Right lobe of liver (tissue), 6 donors: ENCODE results near the gene SH3TC1. TPM values are rescaled to one million over a fixed set of nuclear protein-coding genes. Genes with fewer than 3 reads are reported as not detected.

Experiments
- ATAC-seq, 4 donors: fragments of 200-7000 bp; cut with Tn5 transposase; one replicate each; pipeline ENCODE4 v1.9.1; 2020; ENCODE audit warnings: mild to moderate bottlenecking in 4 of 4, moderate library complexity in 4 of 4
- DNase-seq, 3 donors: peaks; one replicate each; pipeline ENCODE4 v3.0.0-alpha.2; 2020
- H3K27ac ChIP-seq, 3 donors: fragments of 200-600 bp; one replicate each; pipeline ENCODE4 v1.8.0; 2022
- H3K27me3 ChIP-seq, 2 donors: fragments of 200-600 bp; one replicate each; pipeline ENCODE4 v1.8.0; 2022
- H3K36me3 ChIP-seq, 4 donors: fragments of 200-600 bp; sonication (generic) in 1 of 4; one replicate each; pipeline versions ENCODE4 v1.5.1 to v1.8.0; 2017 to 2022; ENCODE audit warnings: control low read depth in 1 of 4
- H3K4me1 ChIP-seq, 4 donors: fragments of 200-600 bp; sonication (generic) in 1 of 4; one replicate each; pipeline versions ENCODE4 v1.5.1 to v1.8.0; 2017 to 2022; ENCODE audit warnings: control low read depth in 1 of 4
- H3K4me3 ChIP-seq, 3 donors: fragments of 200-600 bp; one replicate each; pipeline ENCODE4 v1.8.0; 2022
- H3K9me3 ChIP-seq, 4 donors: fragments of 200-600 bp; sonication (generic) in 1 of 4; one replicate each; pipeline versions ENCODE4 v1.5.1 to v1.8.0; 2017 to 2022; ENCODE audit warnings: control low read depth in 1 of 4
- POLR2A ChIP-seq: fragments of 450-650 bp; IDR thresholded peaks from one replicate; pipeline ENCODE4 v1.6.1; 2017; ENCODE audit warnings: antibody characterized with exemption, mild to moderate bottlenecking
- WGBS: methylation state at CpG from one replicate; pipeline ENCODE4 v1.1.6; 2018; ENCODE audit warnings: low coverage, low lambda C conversion rate; ENCODE audit not compliant: insufficient coverage; ENCODE audit errors: missing lambda C conversion rate; 5-methylcytosine and 5-hydroxymethylcytosine counted together
- intact Hi-C, 2 donors: fragments of 100-400 bp; cut with DNase I; formaldehyde crosslinking; loops; one replicate each; pipeline versions ENCODE4 v1.11.2 to v1.14.1; 2022
- total RNA-seq, 6 experiments: library from RNA; depleted of rRNA in 2 of 6; stranded (reverse); fragments of >200 nt in 2 of 6; fragmentation: NEBNext Ultra II Directional in 3 of 6; extraction: Animal tissue kit (Norgen Biotek cat#: 25700) in 3 of 6; gene quantifications; one replicate each; pipeline versions ENCODE4 v1.1.0 to v1.2.4, GENCODE V29; 2016 to 2023
- TF ChIP-seq, protein P1 (sequence below), 4 donors: fragments of 200-600 bp in 3 of 4; fragments of 450-650 bp in 1 of 4; IDR thresholded peaks; one replicate each; pipeline versions ENCODE4 v1.5.1 to v1.8.0; 2016 to 2022; ENCODE audit warnings: antibody characterized with exemption in 4 of 4, mild to moderate bottlenecking in 2 of 4
- donor health status: DM: no; HTN: yes; CAD: no.
- donor health status: DM: no; HTN: no; CAD: no.
- donor health status: DM: no; HTN: no; CAD: no.
- donor health status: DM: no; HTN: yes; CAD: no.
- donor health status: DM: no; HTN: yes; CAD: no.

SH3TC1 gene
- total RNA-seq, 6 experiments from 2014 or later = 13.2 to 48.0 (median 24.9) TPM

DNA sequence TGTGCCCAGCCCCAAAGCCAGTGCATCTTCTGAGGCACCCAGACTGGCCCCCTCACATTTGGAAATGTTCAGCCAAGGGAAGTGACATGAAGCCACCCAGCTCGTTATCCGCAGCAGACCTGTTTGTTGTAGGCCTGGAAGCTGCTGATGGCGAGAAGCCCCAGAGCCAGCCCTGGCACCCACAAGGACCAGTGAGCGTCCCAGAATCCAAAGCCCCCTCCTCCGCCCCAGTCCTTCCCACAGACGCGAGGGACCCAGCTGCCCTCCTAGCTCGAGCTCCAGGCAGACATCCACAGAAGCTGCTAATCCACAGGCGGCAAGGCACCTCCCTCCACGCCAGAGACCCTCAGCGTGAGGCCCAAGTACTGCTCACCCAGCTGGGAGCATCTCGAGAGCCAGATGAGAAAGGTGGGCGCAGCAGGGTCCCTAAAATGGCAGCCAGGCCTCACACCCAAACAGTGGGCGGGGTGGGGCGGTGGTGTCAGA, 47.9 kb upstream of the SH3TC1 start:
- no CpG with 5 or more reads among the region's 15 CpGs for WGBS
- H3K4me1 ChIP-seq = peaks cover 0 to 1% (median 0%) of the 10 kb centered on the region in 4 donors
- H3K4me3 ChIP-seq = no peak overlapping the region
- DNase-seq = no peak
- ATAC-seq = no peak
- intact Hi-C loops = loop anchor here in 1 of 2 donors (10.0 kb wide), 1 partner anchor 96 kb away; no protein-coding TSS in a partner anchor
- H3K27me3 ChIP-seq = no peaks in the 10 kb centered on the region
- no peaks in the 10 kb centered on the region for H3K36me3 ChIP-seq
- TF ChIP-seq, protein P1, sequence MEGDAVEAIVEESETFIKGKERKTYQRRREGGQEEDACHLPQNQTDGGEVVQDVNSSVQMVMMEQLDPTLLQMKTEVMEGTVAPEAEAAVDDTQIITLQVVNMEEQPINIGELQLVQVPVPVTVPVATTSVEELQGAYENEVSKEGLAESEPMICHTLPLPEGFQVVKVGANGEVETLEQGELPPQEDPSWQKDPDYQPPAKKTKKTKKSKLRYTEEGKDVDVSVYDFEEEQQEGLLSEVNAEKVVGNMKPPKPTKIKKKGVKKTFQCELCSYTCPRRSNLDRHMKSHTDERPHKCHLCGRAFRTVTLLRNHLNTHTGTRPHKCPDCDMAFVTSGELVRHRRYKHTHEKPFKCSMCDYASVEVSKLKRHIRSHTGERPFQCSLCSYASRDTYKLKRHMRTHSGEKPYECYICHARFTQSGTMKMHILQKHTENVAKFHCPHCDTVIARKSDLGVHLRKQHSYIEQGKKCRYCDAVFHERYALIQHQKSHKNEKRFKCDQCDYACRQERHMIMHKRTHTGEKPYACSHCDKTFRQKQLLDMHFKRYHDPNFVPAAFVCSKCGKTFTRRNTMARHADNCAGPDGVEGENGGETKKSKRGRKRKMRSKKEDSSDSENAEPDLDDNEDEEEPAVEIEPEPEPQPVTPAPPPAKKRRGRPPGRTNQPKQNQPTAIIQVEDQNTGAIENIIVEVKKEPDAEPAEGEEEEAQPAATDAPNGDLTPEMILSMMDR (IDR thresholded peaks at IDR 0.05) = no peak
- TF ChIP-seq POLR2A = no peak
- no peak overlapping the region for H3K27ac ChIP-seq
- no peaks in the 10 kb centered on the region for H3K9me3 ChIP-seq

GRCh38 chr4:8152090-8152864, 46.8 kb upstream of the SH3TC1 start:
- Histone ChIP-seq H3K36me3 (no peaks in the 10 kb centered on the region), H3K27me3 (no peaks in the 10 kb centered on the region), H3K27ac (no peak overlapping the region), H3K4me3 (no peak overlapping the region), H3K4me1 (no peaks in the 10 kb centered on the region), H3K9me3 (no peaks in the 10 kb centered on the region)
- ATAC-seq (no peak), DNase-seq (no peak)
- intact Hi-C loops = loop anchor here in 1 of 2 donors (10.0 kb wide), 1 partner anchor 97 kb away; no protein-coding TSS in a partner anchor
- no peak for TF ChIP-seq POLR2A
- TF ChIP-seq, protein P1 (IDR thresholded peaks at IDR 0.05) = no peak
- WGBS = 75% methylated on average over 2 of the region's 39 CpGs

DNA sequence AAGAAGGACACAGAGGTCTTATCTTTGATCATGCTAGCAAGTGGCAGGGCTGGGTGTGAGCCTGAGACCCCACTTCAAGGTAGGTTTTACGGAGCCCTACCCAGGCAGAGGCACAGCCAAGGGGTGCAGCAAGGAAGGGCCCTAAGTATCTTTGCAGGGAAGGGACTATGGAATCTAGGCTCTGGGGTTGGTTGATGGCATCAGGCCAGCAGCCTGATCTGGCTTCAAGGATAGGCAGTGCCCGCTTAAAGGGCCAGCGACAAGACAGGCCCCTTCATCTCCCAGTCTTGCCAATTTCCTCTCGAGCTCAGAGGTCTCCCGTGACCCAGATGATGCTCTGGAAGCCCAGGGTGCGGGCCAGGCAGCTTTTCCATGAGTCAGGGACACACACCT, 46.2 kb upstream of the SH3TC1 start:
- no peak overlapping the region for H3K27ac ChIP-seq
- no peak overlapping the region for H3K4me3 ChIP-seq
- H3K9me3 ChIP-seq = no peaks in the 10 kb centered on the region
- peaks cover 0 to 1% (median 0%) of the 10 kb centered on the region in 4 donors for H3K4me1 ChIP-seq
- intact Hi-C loops = loop anchor here in 1 of 2 donors (10.0 kb wide), 1 partner anchor 98 kb away; no protein-coding TSS in a partner anchor
- WGBS = 56% methylated on average over 3 of the region's 6 CpGs
- DNase-seq (no peak), ATAC-seq (no peak)
- no peak for TF ChIP-seq POLR2A
- TF ChIP-seq, protein P1 (IDR thresholded peaks at IDR 0.05) = no peak
- H3K36me3 ChIP-seq = no peaks in the 10 kb centered on the region
- no peaks in the 10 kb centered on the region for H3K27me3 ChIP-seq

DNA sequence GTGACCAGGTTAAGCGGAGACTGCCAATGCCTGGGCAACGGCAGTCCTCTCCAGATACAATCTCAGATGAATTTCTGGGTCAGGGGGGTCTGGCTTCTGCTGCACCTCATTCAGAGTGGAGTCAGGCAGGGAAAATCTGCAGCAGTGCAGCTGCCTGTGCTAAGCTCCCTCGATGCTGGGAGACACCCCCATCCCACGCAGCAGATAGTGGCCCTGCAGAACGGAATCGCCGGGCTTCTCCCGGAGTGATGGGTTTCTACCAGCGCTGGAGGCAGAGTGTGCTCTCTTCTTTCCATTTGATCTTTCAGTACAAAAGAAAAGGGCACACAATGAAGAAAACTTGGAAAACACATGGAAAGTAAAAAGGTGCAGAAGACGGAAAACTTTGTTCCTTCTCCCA, 45.6 kb upstream of the SH3TC1 start:
- Histone ChIP-seq H3K9me3 (no peaks in the 10 kb centered on the region), H3K27ac (no peak overlapping the region), H3K4me1 (peaks cover 0 to 7% (median 0%) of the 10 kb centered on the region in 4 donors), H3K4me3 (no peak overlapping the region), H3K27me3 (no peaks in the 10 kb centered on the region), H3K36me3 (no peaks in the 10 kb centered on the region)
- no peak for ATAC-seq
- intact Hi-C loops = loop anchor here in 1 of 2 donors (10.0 kb wide), 1 partner anchor 99 kb away; no protein-coding TSS in a partner anchor
- TF ChIP-seq, protein P1 (IDR thresholded peaks at IDR 0.05) = no peak
- no peak for TF ChIP-seq POLR2A
- no peak for DNase-seq
- WGBS = 84% methylated on average over 5 of the region's 10 CpGs
